SH-SY5Y (cell line): ENCODE data around the gene CDR2L.

ENCODE experiments used
- GATA2 ChIP-seq: IDR thresholded peaks from 2 replicates; pipeline ENCODE4 v1.6.1; 2011; ENCODE audit warnings: mild to moderate bottlenecking, low read depth, low read length
- GATA3 ChIP-seq: IDR thresholded peaks from 2 replicates; pipeline ENCODE4 v1.6.1; 2011; ENCODE audit warnings: low read depth, mild to moderate bottlenecking, low read length, moderate library complexity

CDR2L gene

DNA sequence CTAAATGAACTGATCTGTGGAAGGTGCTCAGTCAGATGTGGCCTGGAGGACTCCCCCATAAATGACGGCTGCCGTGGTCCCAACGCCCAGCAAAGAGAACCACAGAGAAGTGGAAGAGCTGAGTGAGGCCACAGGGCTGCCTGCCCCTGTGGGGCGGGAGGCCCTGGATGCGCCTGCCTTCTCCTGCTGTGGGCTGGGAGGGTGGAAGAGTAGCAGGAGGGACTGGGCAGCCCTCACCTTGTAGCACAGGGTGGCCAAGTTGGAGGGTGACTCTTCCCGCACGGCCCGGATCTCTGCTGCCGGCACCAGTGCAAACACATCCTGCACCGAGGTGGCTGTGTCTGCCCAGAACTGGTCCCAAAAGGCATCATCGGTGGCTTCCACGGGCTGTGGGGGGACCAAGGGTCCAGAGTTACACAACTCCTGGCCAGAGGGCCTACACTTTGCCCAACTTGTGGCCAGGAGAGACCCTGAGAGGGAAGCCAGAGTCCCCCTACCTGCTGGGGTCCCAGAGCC lies 23.1 kb upstream of the CDR2L start:
- TF ChIP-seq GATA3 (no peak), GATA2 (no peak)

DNA sequence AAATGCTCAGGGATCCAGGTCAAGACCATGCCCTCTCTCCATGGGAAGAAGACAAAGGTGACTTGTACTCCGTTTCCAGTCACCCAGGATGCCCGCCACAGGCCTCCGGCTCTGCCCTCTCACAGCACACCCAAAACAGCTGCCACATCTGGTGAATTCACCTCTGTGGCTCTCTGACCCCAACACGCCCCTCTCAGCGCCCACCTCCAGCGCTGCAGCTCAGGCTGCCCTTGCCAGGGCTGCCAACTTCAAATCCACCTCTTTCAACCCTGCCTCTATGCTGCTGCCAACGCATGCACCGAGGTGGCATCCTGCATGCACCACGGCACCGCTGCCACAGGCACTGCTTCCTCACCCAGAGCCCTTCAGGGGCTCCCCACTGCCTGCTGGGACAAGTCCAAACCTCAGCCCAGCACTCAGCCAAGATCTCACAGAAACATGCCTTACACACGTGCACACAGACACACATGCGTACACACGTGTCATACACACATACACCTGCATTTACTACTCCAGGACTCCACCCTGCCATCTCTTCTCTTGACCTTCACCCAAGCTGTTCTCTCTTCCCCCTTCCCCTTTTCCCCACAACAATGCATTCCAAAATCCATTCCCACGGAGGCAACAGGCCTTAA lies 22.3 kb upstream of the CDR2L start:
- TF ChIP-seq GATA3 (no peak), GATA2 (no peak)

DNA sequence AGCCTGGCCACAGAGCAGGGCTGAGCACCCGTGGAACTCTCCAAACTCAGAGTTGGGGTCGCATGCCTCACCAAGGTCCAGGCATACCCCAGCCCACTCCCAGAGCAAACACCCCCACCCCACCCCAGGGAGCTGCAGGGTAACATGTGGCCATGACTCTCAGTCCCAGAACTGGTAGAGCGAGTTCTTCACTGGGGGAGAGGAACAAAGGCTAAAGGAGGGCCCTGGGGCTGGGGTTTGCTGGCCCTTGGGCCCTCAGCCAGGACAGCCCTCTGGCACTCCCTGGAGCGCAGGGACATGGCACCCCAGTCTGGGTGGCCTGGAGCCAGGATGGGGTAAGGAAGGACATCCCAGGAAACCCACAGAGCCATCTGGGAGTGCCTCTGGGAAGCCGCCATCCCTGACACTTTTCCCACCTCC lies 19.1 kb upstream of the CDR2L start:
- TF ChIP-seq GATA2 = no peak

DNA sequence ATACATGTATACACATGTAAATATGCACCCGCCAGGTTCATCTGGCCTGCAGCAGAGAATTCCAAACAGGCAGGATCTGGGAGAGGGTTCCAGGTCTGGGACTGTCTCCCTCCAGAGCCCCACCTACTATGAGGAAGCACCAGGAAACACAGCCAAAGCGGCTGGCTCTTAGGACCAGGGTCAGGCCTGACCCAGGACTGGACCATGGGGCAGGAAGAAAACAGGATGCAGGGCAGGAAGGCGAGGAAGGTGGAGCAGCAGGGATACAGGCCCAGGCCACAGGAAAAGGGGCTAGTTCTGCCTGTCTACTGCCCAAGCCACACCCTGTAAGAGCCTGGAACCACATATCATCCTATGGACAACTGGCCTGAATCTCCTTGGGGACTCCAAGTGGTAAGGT lies 17.0 kb upstream of the CDR2L start:
- TF ChIP-seq GATA2 (no peak), GATA3 (no peak)

DNA sequence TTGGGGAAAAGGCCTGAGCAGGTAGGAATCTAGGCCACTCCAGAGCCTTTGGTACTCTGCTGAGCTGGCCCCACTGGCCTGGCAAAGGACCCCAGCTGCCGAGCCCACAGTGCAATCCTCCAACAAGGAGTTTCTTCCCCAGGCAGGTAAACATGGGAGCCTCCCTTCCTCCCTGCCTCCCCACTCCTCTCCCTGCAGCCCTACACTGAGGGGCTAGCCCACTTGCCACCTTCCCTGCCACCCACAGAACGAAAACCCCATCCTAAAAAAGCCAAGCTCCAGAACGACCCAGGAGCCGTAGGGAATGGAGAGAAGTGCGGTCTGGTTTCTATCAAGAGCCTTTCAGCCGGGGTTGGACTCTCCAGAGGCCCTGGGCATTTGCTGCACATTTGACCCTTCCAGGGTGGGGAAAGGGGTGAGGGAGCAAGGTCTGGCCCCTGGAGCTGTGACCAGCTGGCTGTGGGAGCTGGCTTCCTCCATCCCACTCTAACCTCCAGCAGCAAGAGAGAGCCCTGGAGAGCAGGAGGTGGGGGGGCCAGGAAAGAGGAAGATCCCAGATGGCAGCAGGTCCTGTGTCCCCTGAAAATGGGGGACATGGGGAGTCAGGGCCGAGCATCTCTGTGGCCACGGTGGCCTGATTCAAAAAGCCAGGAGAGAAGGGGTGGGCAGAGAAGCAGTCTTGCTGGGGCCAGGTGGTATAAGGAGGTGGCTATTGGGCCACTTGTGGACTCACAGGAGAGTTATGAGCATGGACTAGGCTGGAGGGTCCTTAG lies 16.2 kb upstream of the CDR2L start:
- no peak for TF ChIP-seq GATA2
- no peak for TF ChIP-seq GATA3

DNA sequence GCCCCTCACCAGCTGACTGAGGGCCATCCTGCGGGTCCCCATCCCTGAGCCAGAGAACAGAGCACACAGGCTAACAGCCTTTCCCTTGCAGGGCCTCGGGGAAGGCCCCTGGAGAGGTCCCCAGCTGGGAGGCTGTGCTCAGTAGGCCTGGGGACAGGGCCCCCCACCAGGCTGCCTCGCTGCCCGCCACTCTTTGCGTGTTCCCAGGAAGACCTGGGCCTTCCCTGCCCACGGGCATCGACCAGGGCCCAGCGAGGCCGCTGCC lies 15.7 kb upstream of the CDR2L start:
- TF ChIP-seq GATA3 = no peak
- no peak for TF ChIP-seq GATA2

DNA sequence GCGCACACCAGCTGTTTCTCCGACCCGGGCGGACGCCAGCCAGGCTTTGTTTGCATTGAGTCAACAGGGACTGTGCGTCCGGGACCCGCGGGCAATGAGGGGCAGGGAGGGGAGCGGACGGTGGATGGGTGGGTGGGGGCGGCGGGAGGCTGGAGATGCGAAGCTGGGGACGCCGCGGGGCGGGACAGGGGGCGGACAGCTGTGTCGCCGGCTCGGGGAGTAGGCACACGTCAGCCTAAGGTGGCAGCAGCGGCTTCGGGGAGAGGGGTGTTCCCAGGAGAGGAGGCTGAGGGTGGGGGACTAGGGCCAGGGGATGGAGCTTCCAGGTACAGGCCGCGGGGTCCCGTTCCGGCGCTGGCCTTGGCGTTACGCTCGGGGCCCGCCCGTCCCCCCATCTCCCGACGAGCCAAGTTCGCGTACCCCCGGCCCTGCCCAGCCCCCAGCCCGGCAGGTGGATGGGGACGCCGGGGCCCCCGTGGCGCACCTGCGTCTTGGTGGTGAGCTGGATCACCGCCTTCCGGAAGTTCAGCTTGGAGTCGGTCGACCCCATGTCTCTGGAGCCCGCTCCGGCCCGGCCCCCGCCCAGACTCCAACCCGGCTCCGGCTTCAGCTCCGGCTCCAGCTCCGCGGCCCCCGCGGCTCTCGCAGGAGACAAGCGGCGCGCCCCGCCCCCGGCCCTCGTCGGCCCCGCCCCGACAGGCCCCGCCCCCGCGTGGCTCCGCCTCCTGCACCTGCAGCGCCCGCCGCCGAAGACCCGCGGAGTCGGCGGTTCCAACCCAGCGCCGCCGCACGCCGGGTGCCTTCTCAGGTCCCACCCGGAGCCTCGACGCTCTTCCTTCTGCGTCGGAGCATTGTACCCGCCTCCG lies 15.1 kb upstream of the CDR2L start, which contains the start of gene HID1:
Gene HID1, minus strand, starts transcription at position 653 of the 866 bp plus-strand sequence. Its CDS starts 103 bp downstream, at position 550.
- TF ChIP-seq GATA3 = no peak
- TF ChIP-seq GATA2 = no peak

DNA sequence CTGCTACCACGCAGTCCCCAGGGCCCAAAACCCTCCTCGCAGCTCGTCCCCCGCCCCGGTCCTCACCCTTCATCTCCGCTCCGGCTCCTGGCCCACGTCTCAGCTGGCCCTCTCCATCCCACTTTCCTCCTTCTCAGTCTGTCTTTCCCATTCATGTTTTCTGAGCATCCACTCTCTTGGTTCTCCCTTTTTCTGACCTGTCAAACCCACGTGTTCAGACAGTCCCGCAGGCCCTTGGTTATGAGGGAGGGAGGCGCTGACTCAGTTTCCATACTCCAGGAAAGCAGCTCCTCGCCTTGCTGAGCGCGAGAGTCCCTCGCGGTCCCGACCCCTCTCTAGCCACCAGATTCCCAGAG lies 14.5 kb upstream of the CDR2L start:
- no peak for TF ChIP-seq GATA3
- no peak for TF ChIP-seq GATA2

DNA sequence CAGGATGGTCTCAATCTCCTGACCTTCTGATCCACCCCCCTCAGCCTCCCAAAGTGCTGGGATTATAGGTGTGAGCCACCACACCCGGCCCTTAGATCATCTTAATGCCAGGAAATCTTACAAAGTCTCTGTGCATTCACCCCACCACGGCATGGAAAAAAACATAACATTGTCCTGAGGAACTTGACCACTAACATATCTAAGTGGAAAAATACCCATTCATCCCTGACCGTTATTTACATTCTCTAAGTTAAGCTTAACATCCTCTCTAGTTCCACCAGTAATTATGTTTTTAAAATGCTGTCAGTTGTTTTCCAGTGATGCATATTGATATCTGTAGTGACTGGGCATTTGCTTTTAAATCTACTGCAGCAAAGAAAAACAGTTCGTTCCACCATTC lies 11.5 kb upstream of the CDR2L start:
- TF ChIP-seq GATA2 (no peak), GATA3 (no peak)

DNA sequence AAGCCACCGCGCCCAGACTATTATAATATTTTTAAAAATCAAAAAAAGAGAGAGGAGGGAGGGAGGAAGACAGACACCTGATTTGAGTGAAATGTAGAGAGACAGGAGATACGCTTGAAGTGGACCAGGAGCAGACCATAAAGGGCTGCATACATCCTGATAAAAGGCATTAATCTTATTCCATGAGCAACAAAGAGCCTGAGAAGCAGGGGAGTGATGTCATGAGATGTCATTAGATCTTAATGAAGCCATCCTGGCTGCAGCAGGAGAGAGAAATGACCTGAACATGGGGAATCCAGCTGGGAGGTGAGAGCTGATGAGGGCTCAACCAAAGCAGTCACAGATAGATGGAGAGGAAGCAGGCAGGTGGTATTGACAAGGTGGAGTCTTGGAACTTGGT lies 9.6 kb upstream of the CDR2L start:
- no peak for TF ChIP-seq GATA3
- no peak for TF ChIP-seq GATA2

DNA sequence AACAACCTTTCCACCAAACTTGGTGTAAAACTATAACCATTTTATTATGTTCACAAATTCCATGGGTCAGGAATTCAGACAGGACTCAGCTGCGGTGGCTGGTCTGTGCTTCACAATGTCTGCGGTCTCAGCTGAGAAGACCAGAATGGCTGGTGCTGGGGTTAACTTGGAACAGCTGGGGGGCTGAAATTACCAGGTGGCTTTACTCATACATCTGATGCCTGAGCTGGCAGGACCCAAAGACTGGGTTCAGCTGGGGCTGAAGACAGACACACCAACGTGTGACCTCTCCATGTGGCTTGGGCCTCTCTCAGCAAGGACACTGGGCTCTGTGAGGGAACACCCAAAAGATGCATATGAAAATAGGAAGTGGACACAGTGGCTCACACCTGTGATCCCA lies 9.2 kb upstream of the CDR2L start:
- no peak for TF ChIP-seq GATA2
- no peak for TF ChIP-seq GATA3

DNA sequence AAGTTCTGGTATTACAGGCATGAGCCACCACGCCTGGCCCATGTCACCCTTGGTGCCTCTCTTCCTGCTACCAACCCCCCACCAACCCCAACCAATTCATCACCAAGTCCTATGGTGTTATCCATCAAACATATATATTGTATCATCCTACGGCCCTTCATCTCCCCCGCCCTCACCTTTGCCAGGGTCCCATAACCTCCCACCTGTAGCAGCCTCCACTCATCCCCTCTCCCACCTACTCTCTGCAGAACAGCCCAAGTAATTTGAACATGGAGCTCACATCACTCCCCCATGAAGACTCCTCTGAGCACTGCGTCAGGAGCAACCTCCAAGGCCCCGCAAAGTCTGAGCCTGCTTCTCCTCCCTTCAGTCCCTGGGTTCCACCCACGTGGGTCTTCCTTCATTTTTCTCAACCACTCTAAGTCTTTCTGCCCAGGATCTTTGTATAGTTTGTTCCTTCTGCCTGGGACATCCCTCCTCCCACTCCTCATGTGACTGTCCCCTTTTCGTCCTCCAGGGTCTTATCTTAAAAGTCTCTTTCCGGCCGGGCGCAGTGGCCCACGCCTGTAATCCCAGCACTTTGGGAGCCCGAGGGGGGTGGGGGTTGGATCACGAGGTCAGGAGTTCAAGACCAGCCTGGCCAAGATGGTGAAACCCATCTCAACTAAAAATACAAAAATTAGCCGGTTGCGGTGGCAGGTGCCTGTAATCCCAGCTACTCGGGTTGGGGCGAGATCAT lies 7.9 kb upstream of the CDR2L start:
- TF ChIP-seq GATA2 = no peak

DNA sequence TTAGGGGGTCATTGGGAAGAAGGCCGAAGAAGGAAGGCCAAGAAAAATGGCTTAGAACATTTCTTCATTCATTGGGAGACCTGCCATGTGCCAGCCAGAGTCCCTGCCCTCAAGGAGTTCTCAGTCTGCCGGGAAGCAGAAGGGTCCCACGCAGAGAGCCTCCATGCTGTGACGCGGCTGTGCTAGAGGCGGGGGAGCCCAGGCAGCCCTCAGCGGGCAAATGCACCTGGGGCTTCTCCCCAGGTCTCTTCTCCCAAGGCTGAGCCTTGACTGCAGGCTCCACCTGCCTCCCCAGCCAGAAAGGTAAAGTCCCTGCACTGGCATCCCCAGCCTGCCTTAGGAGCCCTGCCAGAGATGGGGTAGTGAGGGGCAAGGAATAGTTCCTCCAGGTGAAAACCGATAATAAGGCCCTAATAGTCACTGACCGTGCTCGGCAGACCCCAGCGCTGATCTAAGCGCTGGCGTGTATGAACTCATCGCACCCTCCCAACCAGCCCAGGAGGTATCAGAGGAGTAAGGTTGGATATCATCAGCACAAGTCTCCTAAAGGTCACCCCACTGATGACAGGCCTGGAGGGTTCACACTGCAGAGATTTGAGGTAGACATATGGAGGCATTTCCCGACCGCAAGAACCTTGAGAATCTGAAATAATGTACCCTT lies 6.0 kb upstream of the CDR2L start:
- TF ChIP-seq GATA3 = no peak
- TF ChIP-seq GATA2 = no peak
